NCI-H2171 (cell line): ENCODE data around the gene MAN2C1.
"Not testable (repeated sequence)": the region's sequence is repeated elsewhere in the genome, so short reads cannot be mapped to it uniquely, and the experiment has no call there.

Experiments
- DNase-seq: peaks from one replicate; lab custom pipeline; 2025; lab: John Stamatoyannopoulos, UW

Gene MAN2C1

DNA sequence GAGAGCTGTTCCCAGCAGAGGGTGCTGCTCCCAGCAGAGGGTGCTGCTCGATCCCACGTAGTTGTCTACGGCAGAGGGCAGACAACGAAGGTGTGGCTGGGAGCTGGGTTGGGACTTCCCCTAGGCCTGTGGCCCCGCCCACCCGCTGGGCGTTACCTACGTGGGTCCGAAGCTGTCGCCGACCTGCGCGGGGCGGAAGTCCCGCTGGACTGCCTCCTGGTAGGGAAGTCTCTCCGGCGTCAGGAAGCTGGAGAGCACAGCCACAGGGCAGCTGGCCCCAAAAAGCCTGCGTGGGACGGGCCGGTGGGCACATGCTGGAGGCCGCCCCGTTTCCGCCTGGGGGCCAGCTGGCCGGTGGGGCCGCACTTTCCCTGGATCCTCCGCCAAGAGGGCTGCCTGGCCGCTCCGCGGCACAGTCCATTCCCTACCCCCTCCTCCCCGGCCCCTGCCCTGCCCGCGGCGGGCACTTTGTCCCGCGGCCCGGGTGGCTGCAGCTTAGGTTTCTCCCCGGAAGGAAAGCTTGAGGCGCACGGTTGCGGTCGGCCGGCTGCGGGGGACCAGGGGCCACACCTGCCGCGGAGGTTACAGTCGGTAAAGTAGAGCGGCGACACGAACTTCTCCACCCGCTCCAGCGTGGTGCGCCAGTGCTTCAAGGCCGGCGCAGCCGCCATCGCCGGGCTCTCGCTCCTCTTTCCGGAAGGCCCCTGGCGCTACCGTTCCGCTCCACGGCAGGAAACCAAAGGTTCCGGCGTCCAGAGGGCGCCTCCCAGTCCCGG is at the start of gene MAN2C1:
Gene MAN2C1 (minus strand): TSS at position 695 of the 776 bp plus-strand sequence. CDS start 24 bp downstream, at position 671.
- DNase-seq, result peak; percentile 96

DNA sequence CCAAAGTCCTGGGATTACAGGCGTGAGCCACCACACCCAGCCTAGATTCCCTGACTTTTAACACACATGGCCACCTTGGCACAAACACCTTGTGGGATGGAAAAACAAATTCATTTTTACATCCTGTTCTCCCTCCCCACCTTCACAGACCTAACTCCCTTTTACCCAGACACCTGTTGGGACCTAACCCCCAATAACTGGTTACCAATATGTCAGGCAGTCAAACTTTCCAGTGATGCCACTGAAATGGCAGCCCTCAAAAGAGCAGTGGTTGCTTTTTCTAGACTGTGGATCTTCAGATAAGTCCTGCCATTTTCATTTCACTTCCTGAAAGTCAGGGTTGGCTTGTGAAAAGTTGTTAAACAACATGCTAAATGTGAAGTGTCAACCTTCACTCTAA is 48.2 kb upstream of the MAN2C1 start:
- DNase-seq, result no peak

DNA sequence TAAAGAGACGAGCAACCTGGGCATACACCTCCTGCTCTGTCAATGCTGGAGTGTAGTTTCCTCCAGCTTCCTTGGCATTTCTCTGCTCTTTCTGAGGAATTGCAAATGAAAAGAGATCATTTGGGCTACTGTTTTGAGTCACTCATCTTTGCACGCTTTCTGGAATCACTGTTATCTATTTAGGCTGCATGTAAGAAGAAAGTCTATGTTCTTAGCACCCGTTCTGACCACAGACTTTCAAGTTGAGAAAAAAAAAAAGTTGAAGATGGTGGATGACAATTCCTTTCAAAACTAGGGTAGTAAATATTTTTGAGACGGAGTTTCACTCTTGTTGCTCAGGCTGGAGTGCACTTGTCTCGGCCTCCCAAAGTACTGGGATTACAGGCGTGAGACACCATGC is 41.8 kb upstream of the MAN2C1 start:
- no peak for DNase-seq

DNA sequence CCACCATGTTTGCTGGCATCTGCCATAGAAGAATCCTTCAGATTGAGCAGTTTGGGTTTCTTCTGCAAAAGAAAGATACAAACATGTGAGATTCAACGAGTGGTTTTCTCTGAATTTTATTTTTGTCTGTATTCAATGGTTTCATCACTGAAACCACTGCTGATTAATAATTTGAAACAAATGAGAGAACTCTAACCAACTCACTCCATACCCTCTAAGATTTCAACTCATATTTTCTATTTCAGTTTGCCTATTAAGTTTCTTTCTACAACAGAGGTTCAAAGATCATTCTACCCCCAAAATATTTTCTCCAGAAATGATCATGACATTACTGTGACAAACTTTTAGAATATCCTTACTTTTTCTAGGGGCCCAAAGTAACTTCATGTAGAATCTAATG is 38.7 kb upstream of the MAN2C1 start:
- no peak for DNase-seq

DNA sequence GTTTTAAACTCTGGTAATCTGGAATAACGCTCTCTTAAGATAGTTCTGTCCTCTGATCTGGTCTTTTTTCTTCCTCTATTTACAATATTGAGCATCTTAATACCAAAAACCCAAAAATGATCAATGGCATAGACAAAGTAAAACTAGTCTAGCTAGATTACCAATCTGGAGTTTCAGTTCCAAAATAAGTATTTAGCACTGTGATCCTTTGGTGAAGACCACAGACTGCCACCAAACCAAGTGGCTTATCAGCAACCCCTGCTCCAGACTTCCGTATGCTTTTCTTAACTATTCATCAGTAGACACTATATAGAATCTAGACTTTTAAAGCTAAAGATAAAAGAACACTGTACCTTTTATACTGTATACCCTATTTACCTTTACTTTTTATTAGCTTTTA is 35.5 kb upstream of the MAN2C1 start:
- DNase-seq, result no peak

DNA sequence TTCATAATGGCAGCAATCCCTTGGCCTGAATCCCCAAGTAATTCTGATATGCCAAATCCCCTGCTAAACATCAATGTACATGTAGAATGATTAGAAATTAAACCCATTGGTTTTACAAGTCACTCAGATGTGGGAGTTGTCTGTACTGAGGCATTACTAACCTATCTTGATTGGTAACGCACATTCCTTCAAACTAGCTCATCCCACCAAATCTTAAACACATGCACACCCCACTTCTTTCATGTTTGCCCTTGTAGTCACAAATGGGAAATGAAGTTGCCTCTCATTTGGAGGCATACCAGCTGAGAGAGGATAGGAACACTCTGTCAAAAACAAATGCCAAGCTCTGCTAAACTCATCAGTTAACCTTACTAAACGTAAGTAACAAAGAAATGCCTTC is 29.1 kb upstream of the MAN2C1 start:
- no peak for DNase-seq

DNA sequence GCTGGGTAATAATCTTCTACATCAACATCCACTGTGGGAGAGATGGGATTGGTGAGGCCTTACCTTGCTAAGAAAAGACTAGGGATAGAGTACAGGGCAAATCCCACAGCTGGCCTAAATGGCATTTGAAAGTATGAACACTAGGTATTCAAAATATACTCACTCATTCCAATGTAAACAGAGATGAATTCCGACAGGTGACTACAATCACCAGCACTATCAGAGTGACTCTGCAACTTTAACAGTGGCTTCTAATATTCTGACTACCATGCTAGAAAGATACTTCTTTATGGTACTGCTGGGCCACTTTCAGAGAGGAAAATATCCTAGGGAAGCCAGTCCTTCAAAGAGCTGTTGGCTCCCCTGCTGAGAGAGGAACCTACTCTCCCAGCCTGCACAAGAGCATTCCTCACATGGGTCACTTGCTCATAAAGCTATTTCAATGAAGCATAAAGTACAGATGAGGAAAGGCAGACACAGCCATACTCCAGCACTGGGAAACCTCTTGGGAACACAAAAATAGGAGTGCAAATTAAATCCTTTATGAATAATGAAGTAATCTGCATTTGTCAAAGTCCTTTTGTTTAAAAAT is 21.5 kb upstream of the MAN2C1 start:
- DNase-seq, result no peak

DNA sequence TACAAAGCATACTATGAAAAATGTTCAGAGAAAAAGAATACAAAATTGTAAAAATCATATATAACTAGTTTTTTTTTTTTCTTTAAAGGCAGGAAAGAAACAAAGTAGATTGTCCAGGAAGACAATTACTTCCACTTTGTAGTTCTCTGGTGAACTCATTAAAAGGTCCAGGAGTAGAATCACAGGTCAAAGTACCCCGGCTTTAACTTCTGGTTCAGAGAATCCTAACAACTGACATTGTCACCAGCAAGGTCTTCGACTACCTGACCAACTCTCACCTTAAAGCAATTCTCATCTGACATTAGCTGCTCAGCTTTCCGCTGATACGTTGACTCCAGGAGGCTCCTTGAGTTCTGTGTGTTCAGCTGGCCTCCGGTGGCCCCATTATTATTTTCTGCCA is 15.6 kb upstream of the MAN2C1 start:
- not testable (repeated sequence) for DNase-seq

DNA sequence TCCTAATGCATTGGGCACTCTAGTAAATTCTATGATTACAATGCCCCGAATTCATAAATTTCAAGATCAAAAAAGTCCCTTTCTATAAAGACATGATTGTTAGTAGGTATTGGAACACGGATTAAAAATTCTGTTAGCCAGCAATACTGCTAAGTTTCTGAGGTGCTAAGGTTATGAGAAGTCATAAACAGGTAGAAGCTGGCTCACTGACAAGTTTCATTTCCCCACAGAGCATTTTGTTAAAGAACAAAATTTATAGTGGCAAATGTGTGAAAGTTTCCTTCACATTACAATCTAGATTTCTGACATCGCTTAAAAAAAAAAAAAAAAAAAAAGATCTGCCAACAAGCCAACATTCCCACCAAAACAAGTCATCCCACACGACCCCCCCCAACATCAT is 12.4 kb upstream of the MAN2C1 start:
- no peak for DNase-seq

DNA sequence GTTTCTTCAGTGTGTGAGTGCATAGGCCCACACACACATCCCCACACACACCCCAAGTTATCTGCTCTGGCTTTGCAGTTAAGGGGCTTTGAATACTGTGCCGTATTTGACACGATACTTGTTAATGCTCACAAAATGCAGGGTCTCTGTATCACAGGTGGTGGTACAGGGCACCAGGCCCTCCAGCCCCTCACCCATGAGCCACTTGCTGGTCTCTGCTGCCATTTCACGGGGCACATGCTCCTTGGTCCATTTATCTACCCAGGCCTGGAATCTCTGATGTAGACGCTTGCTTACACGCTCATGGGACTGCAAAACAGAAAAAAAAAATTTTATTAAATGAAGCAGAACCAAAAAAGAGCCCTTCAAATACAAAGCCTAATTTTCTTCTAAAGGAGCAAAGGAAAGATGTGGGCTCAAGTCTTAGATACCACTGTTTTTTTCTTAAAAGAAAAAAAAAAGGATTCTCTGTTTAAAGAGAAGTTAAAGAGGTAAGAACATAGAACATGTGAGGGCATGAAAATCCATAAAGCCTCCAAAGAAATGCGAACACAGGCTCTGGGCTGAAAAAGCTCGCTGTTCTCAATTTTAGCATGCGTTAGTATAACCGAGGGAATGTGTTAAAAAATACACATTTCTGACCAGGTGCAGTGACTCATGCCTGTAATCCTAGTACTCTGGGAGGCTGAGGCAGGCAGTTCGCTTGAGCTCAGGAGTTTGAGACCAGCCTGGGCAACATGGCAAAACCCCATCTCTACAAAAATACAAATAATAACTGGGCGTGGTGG is 3.7 kb upstream of the MAN2C1 start:
- no peak for DNase-seq

DNA sequence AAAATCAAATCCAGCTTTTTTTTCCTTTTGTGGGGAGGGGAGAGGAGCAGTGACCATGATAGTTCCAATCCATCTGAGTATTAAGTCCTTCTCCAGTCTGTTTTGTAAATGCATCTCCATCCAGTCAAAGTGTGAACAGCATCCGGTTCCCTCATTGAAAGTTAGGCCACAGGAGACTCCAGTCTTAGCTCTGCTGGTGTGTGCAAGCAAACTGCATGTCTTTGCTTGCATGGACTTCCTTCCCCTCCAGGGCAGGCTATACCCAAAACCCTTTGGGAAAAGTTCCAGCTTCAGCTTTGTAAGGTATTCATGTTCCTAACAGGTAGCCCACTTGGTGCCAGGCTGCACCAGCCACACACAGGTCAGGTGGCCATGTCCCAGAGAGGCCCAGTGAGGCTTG is 3.1 kb upstream of the MAN2C1 start:
- DNase-seq, result no peak

DNA sequence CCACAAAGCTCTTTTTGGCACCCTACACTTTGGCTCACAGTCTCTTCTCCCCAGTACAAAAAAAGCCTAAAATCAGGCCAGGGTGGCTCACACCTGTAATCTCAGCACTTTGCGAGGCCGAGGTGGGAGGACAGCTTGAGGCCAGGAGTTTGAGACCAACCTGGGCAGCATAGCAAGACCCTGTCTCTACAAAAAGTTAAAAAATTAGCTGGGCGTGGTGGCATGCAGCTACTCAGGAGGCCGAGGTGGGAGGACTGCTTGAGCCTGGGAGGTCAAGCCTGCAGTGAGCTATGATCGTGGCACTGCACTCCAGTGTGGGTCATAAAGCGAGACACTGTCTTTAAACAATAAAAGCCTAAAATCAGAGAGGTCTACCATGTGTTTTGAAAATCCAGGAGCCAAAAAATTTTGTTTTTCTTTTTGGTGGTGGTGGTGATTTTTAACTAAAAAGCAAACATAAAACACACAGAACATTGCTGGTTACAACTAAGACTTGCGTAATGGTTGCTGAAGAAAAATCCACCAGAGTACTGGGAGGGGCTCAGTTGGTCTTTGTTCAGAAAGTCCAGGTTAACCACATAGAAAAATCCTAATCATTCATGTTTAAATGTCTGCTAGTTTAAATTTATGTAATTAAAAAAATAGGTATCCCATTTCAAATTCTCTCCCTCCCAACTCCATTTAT is 1.6 kb upstream of the MAN2C1 start:
- DNase-seq, result no peak

DNA sequence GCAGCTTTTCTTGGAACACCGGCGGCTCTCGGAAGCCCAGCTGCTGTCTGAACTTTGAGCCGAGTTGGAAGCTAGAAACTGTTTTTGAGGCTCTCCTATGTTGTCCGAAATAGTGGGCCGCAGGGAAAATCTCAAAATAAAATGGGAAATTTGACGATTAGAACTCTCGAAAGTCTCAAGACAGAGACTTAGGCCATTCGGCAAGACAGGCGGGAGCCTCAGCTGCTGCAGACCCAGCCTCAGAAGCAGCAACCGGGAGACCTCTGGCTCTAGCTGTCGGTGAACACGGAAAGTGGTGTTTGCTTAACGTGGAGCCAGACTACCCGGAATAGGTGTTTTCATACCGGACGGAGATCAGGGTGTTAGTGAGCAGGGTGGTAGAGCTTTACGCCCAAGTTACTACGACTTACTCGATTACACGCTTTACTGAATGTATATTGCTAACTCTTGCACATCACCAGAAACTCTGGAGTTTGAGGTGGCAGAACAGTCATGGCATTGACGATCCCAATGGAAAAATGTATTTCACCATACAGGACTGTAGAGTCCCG is 357 bp upstream of the MAN2C1 start:
- DNase-seq, result no peak

DNA sequence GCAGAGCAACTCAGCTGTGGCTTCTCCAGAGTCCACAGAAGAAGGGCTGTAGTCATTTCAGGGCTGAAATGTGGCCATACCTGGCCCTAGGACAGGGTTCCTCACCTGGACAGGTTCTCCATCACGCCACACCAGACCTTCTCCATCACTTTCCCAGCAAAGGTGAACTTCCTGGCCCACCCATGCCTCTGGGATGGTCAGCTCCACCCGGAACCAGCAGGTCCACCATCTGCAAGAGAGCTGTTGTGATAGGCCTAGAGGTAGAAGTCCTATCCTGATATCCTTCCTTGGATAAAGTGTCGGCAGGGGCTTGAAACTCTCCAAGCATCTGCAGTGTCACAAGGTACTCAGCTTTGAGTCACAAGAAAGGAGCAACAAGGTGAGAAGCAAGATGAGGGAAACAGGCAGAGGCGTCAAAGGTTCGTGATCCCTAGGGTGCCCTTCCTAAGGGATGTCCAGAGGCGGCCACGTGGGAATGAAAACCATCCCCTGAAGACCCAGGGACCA is 948 bp downstream of the MAN2C1 start:
- no peak for DNase-seq

DNA sequence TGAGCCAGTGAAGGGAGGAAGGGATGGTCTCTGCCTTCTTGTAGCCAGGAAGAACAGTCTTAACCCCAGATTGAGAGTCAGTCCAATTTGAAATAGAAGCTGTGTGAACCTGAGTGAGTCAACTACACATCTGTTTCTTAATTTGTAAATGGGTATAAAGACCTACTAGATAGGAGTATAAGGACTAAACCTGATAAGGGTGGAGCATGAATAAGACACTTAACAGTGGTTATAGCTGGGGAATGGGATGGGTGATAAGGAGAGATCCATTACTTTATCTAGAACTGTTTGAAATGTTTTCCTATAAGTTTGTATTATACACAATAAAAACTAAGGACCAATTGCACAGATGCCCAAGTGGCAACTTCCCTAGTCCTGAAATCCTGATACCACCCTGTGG is 1.4 kb downstream of the MAN2C1 start:
- no peak for DNase-seq

DNA sequence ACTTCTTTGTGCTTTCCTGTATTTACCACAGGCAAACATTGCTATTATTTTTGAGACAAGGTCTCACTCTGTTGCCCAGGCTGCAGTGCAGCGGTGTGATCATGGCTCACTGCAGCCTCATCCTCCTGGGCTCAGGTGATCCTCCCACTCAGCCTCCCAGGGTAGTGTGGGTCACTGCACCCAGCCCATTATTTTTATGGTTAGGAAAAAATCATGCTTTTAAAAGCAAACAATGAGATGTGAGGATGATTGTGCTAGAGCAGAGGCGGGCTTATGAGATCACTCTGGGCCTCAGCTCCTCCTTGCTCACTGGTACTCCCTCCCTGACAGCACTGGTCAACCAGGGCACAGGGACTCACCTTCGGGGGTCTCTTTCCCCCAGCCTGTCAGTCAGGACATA is 2.2 kb downstream of the MAN2C1 start:
- no peak for DNase-seq

DNA sequence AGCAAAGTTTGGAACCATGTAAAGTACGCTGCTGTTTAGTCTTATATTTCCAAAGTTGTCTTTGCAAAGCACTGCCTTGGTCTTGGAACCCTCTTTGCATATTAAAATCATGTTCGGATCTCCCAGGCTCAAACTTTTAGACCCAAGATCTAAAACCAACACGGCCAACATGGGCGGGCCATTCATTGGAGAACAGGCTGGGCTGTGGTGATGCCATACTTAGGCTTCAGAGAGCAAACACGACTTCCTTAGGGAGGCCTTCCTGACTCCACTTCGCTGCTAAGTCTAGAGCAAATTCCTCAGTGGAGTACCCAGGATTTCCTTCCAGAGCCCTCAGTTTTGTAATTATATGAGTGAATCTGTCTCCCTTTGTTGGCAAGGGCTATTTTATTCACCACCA is 3.5 kb downstream of the MAN2C1 start:
- no peak for DNase-seq

DNA sequence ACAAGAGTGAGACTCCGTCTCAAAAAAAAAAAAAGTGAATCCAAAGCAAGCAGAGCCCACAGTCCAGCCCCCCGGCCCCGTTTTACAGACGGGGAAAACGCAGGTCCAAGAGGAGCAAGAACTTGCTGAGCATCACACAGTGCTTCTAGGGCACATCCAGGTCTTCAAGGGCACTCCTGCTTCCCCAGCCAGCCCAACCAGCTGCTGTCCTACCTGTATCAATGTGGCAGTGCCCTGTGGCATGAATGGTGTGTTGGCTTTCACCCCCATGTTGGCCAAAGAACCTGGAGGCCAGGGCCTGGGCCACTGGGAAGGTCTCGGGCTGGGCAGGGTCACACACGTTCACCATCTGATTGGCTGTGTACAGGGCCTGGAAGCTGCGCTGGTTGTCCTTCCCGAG is 4.6 kb downstream of the MAN2C1 start:
- DNase-seq, result no peak

DNA sequence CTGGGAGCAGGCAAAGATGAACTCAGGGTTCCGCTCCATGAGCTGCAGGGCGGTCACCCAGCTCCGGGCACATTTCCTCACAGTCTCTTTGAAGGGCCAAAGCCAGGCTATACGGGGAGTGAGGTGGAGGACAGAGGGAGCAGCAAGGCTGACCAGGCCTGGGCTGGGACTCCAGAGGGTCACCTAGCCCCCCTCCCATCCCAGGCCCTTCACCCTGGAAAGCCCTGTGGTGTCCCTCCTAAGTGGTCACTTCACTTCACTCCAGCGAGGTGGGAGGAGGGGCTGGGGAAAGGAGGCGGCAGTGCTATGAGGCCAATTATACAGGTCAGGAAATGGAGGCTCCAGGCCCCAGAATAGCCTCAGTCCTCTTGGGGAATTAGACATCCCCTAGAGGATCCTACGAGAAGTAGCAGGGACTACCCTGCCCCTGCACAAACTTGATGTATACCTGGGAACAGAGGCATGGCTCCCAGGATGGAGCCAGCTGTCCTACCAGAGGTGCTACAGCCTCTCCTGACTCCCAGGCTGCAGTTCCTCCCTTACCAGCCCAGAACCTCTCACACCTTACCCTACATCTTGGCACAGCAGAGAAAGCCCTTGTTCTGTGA is 5.7 kb downstream of the MAN2C1 start:
- DNase-seq, result no peak

DNA sequence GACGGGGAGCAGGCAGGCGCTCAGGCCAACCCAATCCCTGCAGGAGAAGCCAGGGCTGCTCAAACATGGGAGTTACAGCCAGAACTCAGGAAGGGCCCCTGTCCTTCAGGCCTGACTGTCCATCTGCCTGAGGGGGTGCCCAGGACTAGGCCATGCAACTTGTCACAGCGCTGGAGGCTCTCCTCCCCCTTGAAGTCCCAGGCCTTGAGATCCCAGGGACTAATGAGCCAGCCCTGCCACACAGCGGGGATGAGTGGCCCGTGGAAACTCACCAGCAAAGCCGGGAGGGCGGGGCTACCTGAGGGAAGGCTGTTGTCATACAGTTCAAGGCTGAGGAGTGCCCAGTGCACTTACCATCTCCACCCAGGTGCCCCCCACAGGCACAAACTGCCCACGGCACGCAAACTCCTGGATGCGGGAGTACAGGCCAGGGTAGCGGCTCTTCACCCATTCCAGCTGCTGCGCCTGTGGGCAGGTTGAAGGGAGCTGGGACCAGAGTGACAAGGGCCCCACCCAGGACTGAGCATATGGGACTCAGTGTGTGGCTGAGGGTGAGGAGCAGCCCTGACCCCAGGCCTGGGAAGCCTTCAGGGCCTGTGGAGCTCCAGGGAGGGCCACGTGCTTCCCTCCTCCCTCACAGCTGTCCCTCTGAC is 6.3 kb downstream of the MAN2C1 start:
- DNase-seq, result no peak

DNA sequence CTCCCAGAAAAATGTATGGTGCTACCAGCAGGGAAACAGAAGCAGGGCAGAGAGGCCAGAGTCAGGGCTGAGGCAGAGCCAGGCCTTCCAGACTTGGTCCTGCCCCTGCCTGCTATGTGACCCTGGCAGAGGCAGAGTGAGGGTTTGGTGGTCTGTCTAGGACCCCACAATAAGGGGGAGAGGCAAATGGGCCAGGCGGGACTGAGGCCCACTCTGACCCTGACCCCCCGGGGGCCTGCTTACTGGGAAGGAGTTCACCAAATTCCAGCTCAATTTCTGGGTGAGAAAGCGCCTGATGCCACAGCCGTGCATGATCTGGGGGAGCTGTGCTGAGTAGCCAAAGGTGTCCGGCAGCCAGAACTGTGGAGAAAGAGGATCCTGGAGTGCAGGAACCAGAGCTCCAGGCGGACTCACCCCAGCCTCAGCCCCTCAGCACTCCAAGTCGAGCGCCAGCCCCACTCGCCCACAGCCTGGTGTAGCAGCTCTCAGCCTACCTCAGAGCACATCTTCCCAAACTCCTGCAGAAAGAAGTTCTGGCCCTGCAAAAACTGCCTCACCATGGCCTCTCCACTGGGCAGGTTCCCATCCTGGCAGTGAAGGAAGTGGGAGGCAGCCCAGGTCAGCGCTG is 6.9 kb downstream of the MAN2C1 start:
- DNase-seq, result no peak
